HG02763 (cell line): ENCODE measurements around the gene DNAJB12.
A peak's percentile ranks its signal among the peaks of the same experiment; 100 is the strongest.
"Not testable (repeated sequence)": the region's sequence is repeated elsewhere in the genome, so short reads cannot be mapped to it uniquely, and the experiment has no call there.

ENCODE experiments used
- ATAC-seq: cut with Tn5 transposase; IDR thresholded peaks from one replicate; pipeline ENCODE4 v1.9.1; 2021; ENCODE audit warnings: mild to moderate bottlenecking, moderate library complexity; ENCODE audit not compliant: unreplicated experiment

Gene DNAJB12

DNA sequence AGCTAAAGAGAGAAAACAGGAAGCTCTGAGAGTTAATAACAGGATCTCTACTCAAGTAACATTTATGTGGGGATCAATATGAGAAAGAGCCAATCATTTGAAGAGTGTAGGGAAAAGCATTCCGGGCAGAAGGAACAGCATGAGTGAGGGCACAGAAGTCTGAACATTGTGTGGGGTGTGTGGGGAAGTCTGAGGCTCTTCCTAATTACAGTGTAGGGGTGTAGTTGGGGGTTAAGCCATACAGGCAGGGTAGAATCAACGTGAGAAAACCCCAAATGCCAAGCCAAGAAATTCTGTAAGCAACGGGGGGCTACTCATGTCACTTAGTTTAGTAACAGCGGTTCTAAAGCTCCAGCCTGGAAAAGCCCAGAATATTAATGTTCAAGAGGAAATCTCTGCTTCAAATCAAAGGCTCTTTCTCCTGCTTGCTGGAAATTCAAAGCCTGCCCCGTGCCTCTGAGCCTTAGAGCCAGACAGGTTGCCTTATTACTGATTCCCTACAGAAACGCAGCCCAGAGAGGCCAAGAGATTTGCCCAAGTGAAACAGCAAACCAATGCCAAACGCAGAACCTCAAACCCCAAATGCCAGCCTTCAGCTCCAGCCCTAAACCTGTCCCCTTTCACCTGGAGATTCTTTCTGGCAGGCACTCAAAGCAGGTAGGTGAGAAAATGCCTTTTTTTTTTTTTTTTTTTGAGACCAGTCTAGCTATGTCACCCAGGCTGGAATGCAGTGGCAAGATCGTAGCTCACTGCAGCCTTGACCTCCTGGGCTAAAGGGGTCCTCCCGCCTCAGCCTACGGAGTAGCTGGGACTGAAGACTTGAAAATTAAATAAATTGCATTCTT is 36.1 kb downstream of the DNAJB12 start:
- ATAC-seq: no peak

DNA sequence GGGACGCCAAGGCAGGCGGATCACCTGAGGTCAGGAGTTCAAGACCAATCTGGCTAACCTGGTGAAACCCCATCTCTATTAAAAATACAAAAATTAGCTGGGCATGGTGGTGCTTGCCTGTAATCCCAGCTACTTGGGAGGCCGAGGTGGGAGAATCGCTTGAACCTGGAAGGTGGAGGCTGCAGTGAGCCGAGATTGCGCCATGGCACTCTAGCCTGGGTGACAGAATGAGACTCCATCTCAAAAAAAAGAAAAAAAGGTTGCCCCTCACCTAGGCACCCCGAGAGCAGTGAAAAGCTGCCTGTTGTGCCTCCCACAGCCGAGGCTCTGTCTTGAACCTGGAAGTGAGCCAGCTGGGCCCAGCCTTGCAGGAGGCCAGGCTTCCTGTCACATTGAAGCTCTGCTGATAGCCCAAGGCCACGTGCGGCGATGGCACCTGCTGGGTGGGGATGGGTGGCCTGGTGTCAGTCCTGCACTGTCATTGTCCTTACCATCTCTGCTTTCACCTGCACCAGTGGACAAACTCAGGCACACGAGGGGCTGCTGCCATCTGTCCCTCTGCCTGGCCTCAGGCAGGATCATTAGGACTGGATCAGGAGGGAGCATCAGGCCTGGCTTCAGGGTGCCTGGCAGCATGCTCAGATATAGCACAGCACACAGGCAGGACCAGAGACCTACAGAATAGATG is 37.8 kb downstream of the DNAJB12 start:
- ATAC-seq: no peak

DNA sequence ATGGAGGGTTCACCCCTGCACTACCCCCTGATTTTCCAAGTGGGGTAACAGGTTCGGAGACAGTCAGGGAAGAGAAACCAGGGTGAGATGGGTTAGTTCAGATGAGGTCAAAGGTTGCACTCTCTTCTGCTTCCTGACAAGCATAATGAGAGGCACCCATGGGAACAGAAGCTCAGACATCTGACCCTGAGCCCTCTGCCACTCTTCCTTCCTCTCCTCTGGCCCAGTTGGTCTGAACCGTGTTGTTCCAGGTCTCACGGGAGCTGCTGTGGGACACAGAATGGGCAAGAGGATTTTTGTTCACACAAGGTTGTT is 38.4 kb downstream of the DNAJB12 start:
- ATAC-seq: no peak

- ATAC-seq: no peak
Measured at GRCh38 chr10:72315611-72316385, 38.9 kb downstream of the DNAJB12 start.

GRCh38 chr10:72315054-72315453 is 39.7 kb downstream of the DNAJB12 start:
- no peak for ATAC-seq

DNA sequence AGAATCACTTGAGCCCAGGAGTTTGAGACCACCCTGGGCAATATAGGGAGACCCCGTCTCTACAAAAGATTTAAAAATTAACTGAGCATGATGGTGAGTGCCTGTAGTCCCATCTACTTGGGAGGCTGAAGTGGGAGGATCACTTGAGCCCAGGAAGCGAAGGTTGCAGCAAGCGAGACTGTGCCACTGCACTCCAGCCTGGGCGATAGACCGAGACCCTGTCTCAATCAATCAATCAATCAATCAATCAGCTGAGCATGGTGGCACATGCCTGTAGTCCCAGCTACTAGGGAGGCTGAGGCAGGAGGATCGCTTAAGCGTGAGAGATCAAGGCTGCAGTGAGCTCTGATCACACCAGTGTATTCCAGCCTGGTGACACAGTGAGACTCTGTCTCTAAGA is 40.5 kb downstream of the DNAJB12 start:
- ATAC-seq: no peak

GRCh38 chr10:72312865-72313391 is 41.8 kb downstream of the DNAJB12 start:
- no peak for ATAC-seq

DNA sequence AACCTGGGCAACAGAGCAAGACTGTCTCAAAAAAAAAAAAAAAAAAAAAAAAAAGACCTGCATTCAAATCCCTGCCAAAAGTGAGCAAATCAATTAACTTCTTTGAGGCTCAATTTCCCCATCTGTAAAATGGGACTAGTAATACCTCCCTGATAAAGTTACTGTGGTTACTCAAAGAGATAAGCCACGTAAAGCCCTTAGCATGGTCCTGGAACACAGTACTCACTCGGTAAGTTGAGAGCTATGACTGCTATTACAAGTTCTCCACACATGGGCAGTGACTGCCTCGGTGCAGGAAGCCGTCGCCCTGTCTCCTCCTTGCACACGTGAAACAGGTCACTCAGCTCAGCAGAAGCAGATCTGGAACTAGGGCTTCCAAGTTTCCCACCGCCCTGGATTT is 43.1 kb downstream of the DNAJB12 start:
- no peak for ATAC-seq

GRCh38 chr10:72310636-72311035 is 44.1 kb downstream of the DNAJB12 start:
- ATAC-seq: no peak

- no peak for ATAC-seq
Measured at GRCh38 chr10:72310241-72310633, 44.5 kb downstream of the DNAJB12 start.

DNA sequence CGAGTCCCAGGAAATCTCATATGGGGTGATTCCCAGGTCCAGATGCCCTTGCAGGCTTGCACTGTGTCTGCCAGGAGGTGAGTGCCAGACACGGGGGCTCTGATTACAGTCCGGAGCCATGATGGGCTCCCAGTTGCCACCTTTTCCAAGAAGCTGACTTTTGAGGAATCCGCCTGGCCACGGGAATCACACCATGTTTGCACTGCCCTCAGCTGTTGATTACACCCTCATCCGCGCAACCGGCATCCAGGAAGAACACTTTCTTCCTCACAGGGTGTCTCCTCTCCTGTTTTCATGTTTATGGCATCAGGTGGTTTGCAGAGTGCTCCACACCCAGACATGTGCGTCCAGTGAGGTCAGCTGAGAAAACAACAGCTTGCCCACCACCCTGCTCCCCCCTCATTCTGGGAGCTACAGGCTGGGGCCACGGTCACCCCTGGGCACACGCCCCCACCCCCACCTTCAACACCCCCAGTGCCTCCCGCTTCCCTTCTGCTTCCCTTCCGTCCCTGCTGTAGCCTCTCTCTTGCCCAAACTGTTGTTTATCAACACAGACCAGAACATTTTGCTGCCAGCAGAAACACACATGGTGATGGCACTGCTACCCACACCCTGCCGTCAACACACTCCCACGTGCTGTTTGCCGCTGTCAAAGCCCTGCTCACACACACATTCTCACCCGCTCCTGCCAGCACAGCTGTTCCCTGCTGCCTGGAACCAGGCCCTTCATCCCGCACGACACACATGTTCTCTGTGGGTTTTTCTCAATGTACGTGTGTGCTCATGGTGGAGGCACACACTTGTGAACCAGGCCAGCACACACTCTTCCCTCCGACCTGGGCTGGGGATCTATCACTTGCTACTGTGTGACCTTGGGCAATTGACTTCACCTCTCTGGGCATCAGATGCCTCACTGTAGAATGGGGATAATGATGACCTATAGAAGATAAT is 45.2 kb downstream of the DNAJB12 start:
- ATAC-seq: no peak

GRCh38 chr10:72308320-72308987 is 46.3 kb downstream of the DNAJB12 start:
- ATAC-seq: no peak

DNA sequence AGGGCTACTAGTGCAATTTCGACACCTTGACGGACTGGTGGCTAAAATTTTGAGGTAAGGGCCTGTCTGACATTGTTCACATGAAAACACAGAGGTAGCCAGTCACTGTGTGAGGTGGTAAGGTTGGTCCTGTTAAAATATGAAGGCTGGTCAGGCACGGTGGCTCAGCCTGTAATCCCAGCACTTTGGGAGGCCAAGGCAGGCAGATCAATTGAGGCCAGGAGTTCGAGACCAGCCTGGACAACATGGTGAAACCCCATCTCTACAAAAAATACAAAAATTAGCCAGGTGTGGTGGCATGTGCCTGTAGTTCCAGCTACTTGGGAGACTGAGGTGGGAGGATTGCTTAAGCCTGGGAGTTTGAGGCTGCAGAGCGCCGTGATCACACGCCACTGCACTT is 47.0 kb downstream of the DNAJB12 start:
- ATAC-seq: not testable (repeated sequence)

GRCh38 chr10:72306215-72306760 is 48.4 kb downstream of the DNAJB12 start:
- no peak for ATAC-seq

DNA sequence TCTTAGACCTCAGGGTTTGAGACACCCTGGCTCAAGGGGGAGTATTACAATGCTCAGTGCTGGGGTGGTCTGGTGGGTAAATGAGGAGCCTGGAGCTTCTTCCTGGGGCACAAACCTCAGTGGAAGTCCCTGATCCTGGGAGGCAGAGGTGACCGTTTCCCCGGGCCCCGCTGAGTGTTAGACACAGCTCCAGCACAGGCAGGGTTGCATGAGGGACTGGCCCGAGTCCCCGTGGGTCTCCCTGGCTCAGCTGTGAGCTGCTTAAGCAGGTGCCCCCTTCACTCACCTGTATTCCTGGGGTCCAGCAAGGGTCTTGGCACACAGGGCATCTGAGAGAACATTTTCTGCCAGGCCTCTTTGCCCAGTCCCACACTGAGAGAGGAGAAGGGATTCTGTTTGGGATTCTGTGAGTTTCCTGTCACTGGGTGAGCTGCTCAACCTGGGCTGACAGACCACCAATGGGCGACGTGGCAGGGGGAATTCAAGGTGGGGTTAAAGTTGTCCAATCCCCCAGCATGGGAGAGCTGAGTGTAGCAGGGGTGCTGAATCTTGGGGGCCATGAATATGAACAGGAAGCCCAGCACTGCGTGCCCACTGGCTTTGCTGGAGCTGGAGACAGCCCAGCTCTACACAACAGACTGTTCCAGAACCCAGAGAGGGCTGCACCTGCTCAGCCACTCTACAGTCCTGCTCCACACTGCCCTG is 51.1 kb downstream of the DNAJB12 start:
- ATAC-seq: no peak

DNA sequence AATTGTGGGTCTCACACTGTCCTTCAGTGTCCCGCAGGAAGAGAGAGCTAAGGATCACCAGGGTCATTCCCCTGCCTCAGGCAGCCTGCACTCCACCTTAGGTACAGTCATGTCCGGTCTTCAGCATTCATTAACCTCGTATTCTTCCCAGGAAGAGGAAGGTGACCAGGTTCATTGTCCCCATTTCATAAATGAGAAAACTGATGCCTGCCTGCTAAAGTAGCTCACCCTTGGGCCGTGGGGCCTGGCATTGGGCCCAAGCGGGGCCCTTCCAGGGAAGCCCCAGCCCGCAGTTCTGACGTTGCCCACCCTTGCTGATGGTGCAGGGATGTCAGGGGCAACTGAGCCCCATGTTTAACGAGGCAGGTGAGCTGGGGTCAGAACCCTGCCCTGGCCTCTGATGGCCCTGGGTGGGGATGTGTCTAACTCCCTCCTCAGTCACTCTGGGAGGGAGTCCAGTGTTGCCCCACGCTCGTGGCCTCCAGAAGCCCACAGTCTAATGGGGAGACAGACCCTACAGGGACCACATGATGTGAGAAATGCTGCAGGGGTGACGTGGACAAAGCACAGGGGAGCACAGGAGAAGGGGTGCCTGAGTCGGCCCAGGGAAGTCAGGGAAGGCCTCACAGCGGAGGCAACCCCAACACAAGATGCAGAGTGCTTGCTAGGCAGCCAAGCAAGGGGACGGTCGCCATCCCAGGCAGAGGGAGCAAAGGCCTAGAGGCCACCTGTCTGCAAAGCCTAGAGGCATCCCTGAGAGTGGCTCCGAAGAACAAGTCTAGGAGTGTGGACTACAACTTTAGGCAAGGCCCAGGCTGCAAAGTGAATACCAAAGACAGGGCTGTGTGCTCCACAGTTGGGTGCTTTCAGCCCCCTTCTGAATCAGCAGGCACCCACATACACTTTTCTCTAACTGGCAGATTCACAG is 55.9 kb downstream of the DNAJB12 start:
- ATAC-seq: no peak

DNA sequence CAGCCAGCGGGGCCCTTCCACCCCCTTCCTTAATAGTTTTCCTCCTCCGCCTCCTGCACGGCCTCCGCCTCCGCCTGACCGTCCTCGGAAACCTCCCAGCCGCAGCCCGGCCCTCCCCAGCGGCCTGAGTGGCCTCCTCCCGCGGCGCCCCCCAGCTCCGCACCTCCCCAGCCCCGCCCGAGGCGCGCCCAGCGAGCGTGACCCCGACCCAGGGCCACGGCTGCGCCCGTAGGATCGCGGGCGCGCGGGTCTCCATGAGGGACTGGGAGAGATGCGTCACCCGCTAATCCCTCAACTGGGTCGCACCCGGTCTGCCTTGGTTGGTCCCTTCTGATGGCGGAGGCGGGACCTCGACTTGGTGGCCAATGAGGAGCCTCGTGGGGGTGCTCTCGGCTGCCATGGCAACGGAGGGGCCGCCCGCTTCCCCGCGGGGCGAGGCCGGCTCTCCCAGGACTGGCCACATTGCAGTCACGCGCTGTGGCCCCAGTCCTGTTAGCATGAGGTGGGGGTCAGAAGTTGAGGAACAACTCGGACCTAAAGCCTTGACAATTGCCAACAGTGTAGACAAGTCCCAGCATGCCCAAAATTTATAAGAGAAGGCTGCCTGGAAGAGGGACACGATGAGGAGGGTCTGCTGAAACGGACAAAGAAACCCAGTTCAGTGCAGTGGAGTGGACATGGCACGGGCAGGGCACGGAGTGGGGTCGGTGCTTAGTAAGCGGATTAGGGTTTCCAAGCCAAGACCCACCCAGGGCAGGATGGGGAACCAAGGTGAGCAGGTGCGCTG is 56.7 kb downstream of the DNAJB12 start:
- ATAC-seq: peak; percentile 77
